Transverse colon (tissue), 4 donors: ENCODE results near the gene ATP13A4. TPM values are rescaled to one million over a fixed set of nuclear protein-coding genes. Genes with fewer than 3 reads are reported as not detected.

ENCODE experiments used
- DNase-seq: peaks from one replicate; pipeline ENCODE4 v3.0.0-alpha.2; 2019
- H3K27ac ChIP-seq, 4 donors: fragments of 200-600 bp; sonication (generic); 2 replicates each; pipeline ENCODE4 v1.5.1; 2016 to 2018; ENCODE audit warnings: inconsistent platforms in 4 of 4
- H3K27me3 ChIP-seq: fragments of 200-600 bp; sonication (generic); 2 replicates; pipeline ENCODE4 v1.5.1; 2017; ENCODE audit warnings: inconsistent platforms
- H3K36me3 ChIP-seq, 4 donors: fragments of 200-600 bp; sonication (generic); 2 replicates each; pipeline ENCODE4 v1.5.1; 2017 to 2019; ENCODE audit warnings: inconsistent platforms in 4 of 4
- H3K4me1 ChIP-seq, 4 donors: fragments of 200-600 bp; sonication (generic); 2 replicates each; pipeline ENCODE4 v1.5.1; 2017 to 2020; ENCODE audit warnings: inconsistent platforms in 4 of 4
- H3K4me3 ChIP-seq, 4 donors: fragments of 200-600 bp; sonication (generic); 1 replicate in 1 of 4; 2 replicates in 3 of 4; pipeline versions ENCODE4 v1.5.1 to v1.6.1; 2017 to 2019; ENCODE audit warnings: inconsistent platforms in 4 of 4
- H3K9me3 ChIP-seq, 2 donors: fragments of 200-600 bp; sonication (generic); 2 replicates each; pipeline ENCODE4 v1.5.1; 2017 to 2019; ENCODE audit warnings: inconsistent platforms in 2 of 2
- CTCF ChIP-seq, 5 experiments: fragments of 200-600 bp in 3 of 5; fragments of 450-650 bp in 2 of 5; sonication (generic) in 3 of 5; IDR thresholded peaks; 1 replicate in 2 of 5; 2 replicates in 3 of 5; pipeline ENCODE4 v1.5.1; 2016 to 2017; ENCODE audit warnings: antibody characterized with exemption in 5 of 5, inconsistent platforms in 3 of 5, mild to moderate bottlenecking in 2 of 5, moderate library complexity in 1 of 5
- EP300 ChIP-seq: sonication (generic); formaldehyde crosslinking; IDR thresholded peaks from one replicate; pipeline ENCODE4 v1.6.1; 2017; ENCODE audit warnings: antibody characterized with exemption, low read depth
- POLR2A ChIP-seq: fragments of 450-650 bp; IDR thresholded peaks from one replicate; pipeline ENCODE4 v1.6.1; 2016; ENCODE audit warnings: antibody characterized with exemption, mild to moderate bottlenecking, moderate library complexity
- POLR2AphosphoS5 ChIP-seq, 3 donors: sonication (generic); formaldehyde crosslinking; IDR thresholded peaks; one replicate each; pipeline ENCODE4 v1.6.1; 2016; ENCODE audit warnings: antibody characterized with exemption in 3 of 3
- WGBS, 2 donors: methylation state at CpG; one replicate each; pipeline ENCODE4 v1.1.5; 2018; ENCODE audit warnings: low coverage in 1 of 2; 5-methylcytosine and 5-hydroxymethylcytosine counted together
- in situ Hi-C, 4 donors: fragments of 200-750 bp; cut with MboI; loops; one replicate each; pipeline versions ENCODE4 v1.15.0 to v1.15.1; 2017; ENCODE audit warnings: low sequenced_read_pairs in 3 of 4, low pct_ligation_motif_present in 1 of 4, low pct_unique_long_range_greater_than_20kb in 1 of 4
- intact Hi-C: fragments of 100-400 bp; cut with DNase I; formaldehyde crosslinking; loops from one replicate; pipeline ENCODE4 v1.15.1; 2023; ENCODE audit warnings: low total_unique reads
- total RNA-seq, 4 donors: library from RNA; depleted of rRNA; stranded (reverse); fragments of >200 nt; gene quantifications; one replicate each; pipeline ENCODE4 v1.1.0, GENCODE V29; 2016

ATP13A4 gene
- total RNA-seq, 4 donors from 2014 or later, result 5.6 to 13.4 (median 6.9) TPM

GRCh38 chr3:193552923-193553322, 1.8 kb downstream of the ATP13A4 start:
- H3K36me3 ChIP-seq, result no peaks in the 10 kb centered on the region
- in situ Hi-C loops (loop anchor here in 3 of 4 donors (25.0 kb wide), 5 partner anchors 91 to 1091 kb away; no protein-coding TSS in a partner anchor), intact Hi-C loops (no loop called here)
- no peaks in the 10 kb centered on the region for H3K27me3 ChIP-seq
- no peak overlapping the region for H3K27ac ChIP-seq
- no peak for TF ChIP-seq EP300
- no peak for TF ChIP-seq POLR2A
- no peak for TF ChIP-seq POLR2AphosphoS5 (IDR thresholded peaks at IDR 0.05)
- no peak for TF ChIP-seq CTCF (IDR thresholded peaks at IDR 0.05)
- H3K4me3 ChIP-seq, result no peak overlapping the region
- WGBS, 2 donors, result 50 to 82% methylated on average over 1 of the region's 1 CpG
- H3K9me3 ChIP-seq, result no peaks in the 10 kb centered on the region
- DNase-seq, result no peak
- peaks cover 0 to 23% (median 15%) of the 10 kb centered on the region in 4 donors for H3K4me1 ChIP-seq

- intact Hi-C loops, result no loop called here
- no peak for DNase-seq
- TF ChIP-seq POLR2AphosphoS5 (IDR thresholded peaks at IDR 0.05), result no peak
- no peak for TF ChIP-seq POLR2A
- no peak for TF ChIP-seq EP300
- TF ChIP-seq CTCF (IDR thresholded peaks at IDR 0.05), result no peak
- Histone ChIP-seq H3K9me3 (peaks cover 0 to 7% of the 10 kb centered on the region in 2 donors), H3K27ac (no peak overlapping the region), H3K36me3 (no peaks in the 10 kb centered on the region), H3K27me3 (no peaks in the 10 kb centered on the region), H3K4me3 (no peak overlapping the region), H3K4me1 (peaks cover 0 to 3% (median 0%) of the 10 kb centered on the region in 4 donors)
- in situ Hi-C loops, result no loop called here
- 68% methylated on average over 4 of the region's 4 CpGs; no CpG with 5 or more reads in 1 of the 2 donors for WGBS, 2 donors
Observed at GRCh38 chr3:193548406-193548805, 6.3 kb downstream of the ATP13A4 start.

GRCh38 chr3:193546129-193546528, 8.6 kb downstream of the ATP13A4 start:
- H3K4me3 ChIP-seq, result no peak overlapping the region
- no peaks in the 10 kb centered on the region for H3K36me3 ChIP-seq
- peaks cover 0 to 7% of the 10 kb centered on the region in 2 donors for H3K9me3 ChIP-seq
- H3K4me1 ChIP-seq, result peaks cover 0 to 3% (median 0%) of the 10 kb centered on the region in 4 donors
- in situ Hi-C loops, result no loop called here
- TF ChIP-seq CTCF (IDR thresholded peaks at IDR 0.05) (no peak), EP300 (no peak), POLR2AphosphoS5 (IDR thresholded peaks at IDR 0.05) (no peak), POLR2A (no peak)
- no peak for DNase-seq
- no peak overlapping the region for H3K27ac ChIP-seq
- no peaks in the 10 kb centered on the region for H3K27me3 ChIP-seq
- intact Hi-C loops, result no loop called here

GRCh38 chr3:193545304-193545703, 9.4 kb downstream of the ATP13A4 start:
- no peak for DNase-seq
- H3K27me3 ChIP-seq, result no peaks in the 10 kb centered on the region
- no peak for TF ChIP-seq POLR2AphosphoS5 (IDR thresholded peaks at IDR 0.05)
- TF ChIP-seq POLR2A, result no peak
- no peak for TF ChIP-seq CTCF (IDR thresholded peaks at IDR 0.05)
- TF ChIP-seq EP300, result no peak
- peaks cover 0 to 7% of the 10 kb centered on the region in 2 donors for H3K9me3 ChIP-seq
- H3K4me3 ChIP-seq, result no peak overlapping the region
- H3K4me1 ChIP-seq, result no peaks in the 10 kb centered on the region
- no peaks in the 10 kb centered on the region for H3K36me3 ChIP-seq
- H3K27ac ChIP-seq, result no peak overlapping the region
- in situ Hi-C loops (no loop called here), intact Hi-C loops (no loop called here)
- 100% methylated on average over 1 of the region's 1 CpG; no CpG with 5 or more reads in 1 of the 2 donors for WGBS, 2 donors
